K562 (cell line): ENCODE measurements around the gene PCP4L1. TPM values are rescaled to one million over a fixed set of nuclear protein-coding genes. Genes with fewer than 3 reads are reported as not detected.

Experiments used
- DEAF1 ChIP-seq: fragments of 450-650 bp; formaldehyde crosslinking; IDR thresholded peaks from 2 replicates; pipeline ENCODE4 v1.4.0; 2020; ENCODE audit warnings: mild to moderate bottlenecking, moderate library complexity
- ZNF407 ChIP-seq: fragments of 450-650 bp; IDR thresholded peaks from 2 replicates; pipeline ENCODE4 v1.6.1; 2016; ENCODE audit warnings: low read depth
- polyA plus RNA-seq, 8 experiments: library from polyadenylated mRNA; depleted of rRNA in 4 of 8; stranded (reverse) in 5 of 8; unstranded in 3 of 8; fragments of >200 nt; fragmentation: Nextera tagmentation in 2 of 8; fragmentation: Illumina TruSeq in 1 of 8; extraction: Ambion mirVana in 2 of 8; extraction: Trizol in 1 of 8; gene quantifications; 2 replicates each; pipeline versions ENCODE4 v1.2.1 to v1.2.3, GENCODE V29; 2011 to 2014; ENCODE audit warnings: inconsistent platforms in 1 of 8, missing spikeins in 1 of 8
- total RNA-seq, 7 experiments: library from RNA; depleted of rRNA in 6 of 7; stranded (reverse); fragments of >200 nt in 6 of 7; fragmentation: Illumina TruSeq in 2 of 7; extraction: Trizol in 2 of 7; gene quantifications; 2 replicates each; pipeline versions ENCODE4 v1.2.1 to v1.2.3, GENCODE V29; 2011 to 2021; ENCODE audit warnings: low replicate concordance in 1 of 7

PCP4L1 gene
- total and polyA plus RNA-seq, 9 of the 15 experiments (the other 6 are each of a cell fraction or from before 2014, with no cell fraction given), result not detected

DNA sequence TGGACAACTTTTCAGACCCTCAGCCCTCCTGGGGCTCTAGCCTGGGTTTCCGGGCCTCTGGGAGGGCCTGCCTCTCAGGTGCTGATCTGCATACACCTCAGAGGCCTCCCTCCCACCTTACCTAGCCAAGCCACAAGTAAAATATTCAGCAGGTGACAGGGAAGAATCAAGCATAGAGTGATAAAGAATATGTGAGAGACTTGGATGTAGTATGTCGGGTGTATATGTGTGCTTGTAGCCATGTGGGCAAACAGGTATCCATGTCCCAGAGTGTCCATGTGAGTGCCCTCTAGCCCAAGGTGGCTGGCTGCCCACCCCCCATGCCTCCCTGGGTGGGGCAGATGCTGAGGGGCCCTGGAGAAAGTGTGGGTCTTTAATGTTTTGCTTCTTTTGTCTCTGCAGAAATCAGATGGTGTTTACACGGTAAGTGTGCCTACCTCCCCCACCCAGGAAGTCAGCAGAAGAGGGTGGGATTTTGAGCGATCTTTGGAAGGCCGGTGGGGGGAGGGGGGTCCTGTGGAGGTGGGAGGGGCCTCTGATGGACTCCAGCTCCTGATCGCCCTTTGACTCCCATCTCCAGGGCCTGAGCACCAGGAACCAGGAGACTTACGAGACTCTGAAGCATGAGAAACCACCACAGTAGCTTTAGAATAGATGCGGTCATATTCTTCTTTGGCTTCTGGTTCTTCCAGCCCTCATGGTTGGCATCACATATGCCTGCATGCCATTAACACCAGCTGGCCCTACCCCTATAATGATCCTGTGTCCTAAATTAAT, 40.1 kb upstream of the PCP4L1 start (continued):
- TF ChIP-seq ZNF407 (no peak), DEAF1 (CRISPR knock-in tag) (no peak)
